Measurements from ENCODE around the gene ALMS1.

- no peak for TF ChIP-seq CTCF (IDR thresholded peaks at IDR 0.05)
- no peak for TF ChIP-seq POLR2A (IDR thresholded peaks at IDR 0.05)
These were observed 226.2 kb downstream of the ALMS1 start for GRCh38 chr2:73611867-73612266.

All from ovary (tissue), 3 donors.